GM06990 (cell line): Measurements from ENCODE around the gene SLMAP.
"Not testable (repeated sequence)": the region's sequence is repeated elsewhere in the genome, so short reads cannot be mapped to it uniquely, and the experiment has no call there.

Experiments
- DNase-seq: peaks from one replicate; pipeline ENCODE4 v3.0.0-alpha.2; 2011; ENCODE audit not compliant: insufficient read length; ENCODE audit errors: extremely low read depth
- H3K27me3 ChIP-seq: replicated peaks from 2 replicates; pipeline ENCODE4 v1.6.0; 2011; ENCODE audit warnings: low read length; ENCODE audit not compliant: control insufficient read depth, insufficient read depth
- H3K36me3 ChIP-seq: 2 replicates; pipeline ENCODE4 v1.5.1; 2011; ENCODE audit warnings: low read length; ENCODE audit not compliant: control insufficient read depth, insufficient read depth
- H3K4me3 ChIP-seq: replicated peaks from 2 replicates; pipeline ENCODE4 v1.5.1; 2011; ENCODE audit warnings: low read depth, mild to moderate bottlenecking, control low read depth, low read length
- CTCF ChIP-seq: IDR thresholded peaks from 2 replicates; pipeline ENCODE4 v1.5.1; 2011; ENCODE audit warnings: low read length, control low read depth, mild to moderate bottlenecking, inconsistent platforms; ENCODE audit not compliant: insufficient read depth, poor library complexity, severe bottlenecking

SLMAP gene

GRCh38 chr3:57863380-57863779, 107.3 kb downstream of the SLMAP start:
- Histone ChIP-seq H3K27me3 (no peaks in the 10 kb centered on the region), H3K36me3 (no peaks in the 10 kb centered on the region; the same call in none of the 2 replicates)
- no peak for TF ChIP-seq CTCF

GRCh38 chr3:57864853-57865252, 108.7 kb downstream of the SLMAP start:
- no peak for DNase-seq
- peak; percentile 28 for TF ChIP-seq CTCF
- H3K36me3 ChIP-seq: no peaks in the 10 kb centered on the region; the same call in none of the 2 replicates
- no peak overlapping the region for H3K4me3 ChIP-seq
- no peaks in the 10 kb centered on the region for H3K27me3 ChIP-seq

More at GRCh38 chr3:57863380-57863779, 107.3 kb downstream of the SLMAP start:
- DNase-seq: no peak
- H3K4me3 ChIP-seq: no peak overlapping the region

GRCh38 chr3:57869110-57869509, 113.0 kb downstream of the SLMAP start:
- H3K27me3 ChIP-seq, H3K36me3 ChIP-seq, H3K4me3 ChIP-seq, DNase-seq: not testable (repeated sequence)

GRCh38 chr3:57872606-57873005, 116.5 kb downstream of the SLMAP start:
- H3K36me3 ChIP-seq: no peaks in the 10 kb centered on the region; the same call in 1 of the 2 replicates
- TF ChIP-seq CTCF: no peak
- H3K27me3 ChIP-seq: no peaks in the 10 kb centered on the region
- H3K4me3 ChIP-seq: no peak overlapping the region
- DNase-seq: no peak

- Histone ChIP-seq H3K27me3 (no peaks in the 10 kb centered on the region), H3K36me3 (no peaks in the 10 kb centered on the region; the same call in 1 of the 2 replicates), H3K4me3 (no peak overlapping the region)
- TF ChIP-seq CTCF: no peak
- DNase-seq: no peak
Observed at GRCh38 chr3:57876632-57877031, 120.5 kb downstream of the SLMAP start.

- no peak overlapping the region for H3K4me3 ChIP-seq
- H3K36me3 ChIP-seq: no peaks in the 10 kb centered on the region; the same call in 1 of the 2 replicates
- no peaks in the 10 kb centered on the region for H3K27me3 ChIP-seq
- TF ChIP-seq CTCF: no peak
- no peak for DNase-seq
Observed at GRCh38 chr3:57877116-57877515, 121.0 kb downstream of the SLMAP start.

- H3K27me3 ChIP-seq: not testable (repeated sequence)
Observed at GRCh38 chr3:57884436-57884835, 128.3 kb downstream of the SLMAP start.

More at GRCh38 chr3:57884436-57884835, 128.3 kb downstream of the SLMAP start:
- not testable (repeated sequence) for H3K4me3 ChIP-seq, DNase-seq, H3K36me3 ChIP-seq
